Activated CD4-positive, alpha-beta T cell treated with anti-CD3 and anti-CD28 coated beads, Interleukin-2, amount 50 U/mL, for 24 hours (primary cell): Measurements from ENCODE around the gene OAF.

ENCODE experiments used
- DNase-seq, 2 donors: peaks; one replicate each; pipeline ENCODE4 v3.0.0-alpha.2; 2020; ENCODE audit warnings: low read depth in 1 of 2, low spot score in 1 of 2

The OAF gene

GRCh38 chr11:120183701-120184141 lies 27.1 kb upstream of the OAF start:
- no peak for DNase-seq

- DNase-seq, result no peak
Observed at GRCh38 chr11:120184371-120184945, 26.4 kb upstream of the OAF start.

- no peak for DNase-seq
Observed at GRCh38 chr11:120184946-120185705, 25.7 kb upstream of the OAF start.

GRCh38 chr11:120185706-120186455 lies 25.0 kb upstream of the OAF start:
- DNase-seq, result no peak

- no peak for DNase-seq
Observed at GRCh38 chr11:120186456-120186773, 24.4 kb upstream of the OAF start.

GRCh38 chr11:120186774-120187591 lies 23.8 kb upstream of the OAF start:
- DNase-seq, result no peak

GRCh38 chr11:120188371-120188770 lies 22.5 kb upstream of the OAF start:
- DNase-seq, result no peak

GRCh38 chr11:120188811-120189455 lies 21.9 kb upstream of the OAF start:
- DNase-seq, result no peak

- DNase-seq, result no peak
Observed at GRCh38 chr11:120191058-120191457, 19.8 kb upstream of the OAF start.

- no peak for DNase-seq
Observed at GRCh38 chr11:120192831-120193625, 17.8 kb upstream of the OAF start.

GRCh38 chr11:120194166-120194565 lies 16.7 kb upstream of the OAF start:
- no peak for DNase-seq

GRCh38 chr11:120195601-120196320 lies 15.1 kb upstream of the OAF start:
- no peak for DNase-seq

GRCh38 chr11:120196826-120197225 lies 14.0 kb upstream of the OAF start:
- DNase-seq, result no peak

- no peak for DNase-seq
Observed at GRCh38 chr11:120197251-120197891, 13.5 kb upstream of the OAF start.

GRCh38 chr11:120197977-120198376 lies 12.9 kb upstream of the OAF start:
- no peak for DNase-seq

- DNase-seq, result no peak
Observed at GRCh38 chr11:120198403-120198786, 12.4 kb upstream of the OAF start.

GRCh38 chr11:120198787-120199469 lies 11.9 kb upstream of the OAF start:
- no peak for DNase-seq

- DNase-seq, result no peak
Observed at GRCh38 chr11:120199613-120200012, 11.2 kb upstream of the OAF start.
